Measurements from ENCODE around the gene IARS1. TPM values are rescaled to one million over a fixed set of nuclear protein-coding genes. Genes with fewer than 3 reads are reported as not detected.
A peak's percentile ranks its signal among the peaks of the same experiment; 100 is the strongest.

The IARS1 gene
- total RNA-seq, 1 experiment from 2014 or later = 130 TPM

DNA sequence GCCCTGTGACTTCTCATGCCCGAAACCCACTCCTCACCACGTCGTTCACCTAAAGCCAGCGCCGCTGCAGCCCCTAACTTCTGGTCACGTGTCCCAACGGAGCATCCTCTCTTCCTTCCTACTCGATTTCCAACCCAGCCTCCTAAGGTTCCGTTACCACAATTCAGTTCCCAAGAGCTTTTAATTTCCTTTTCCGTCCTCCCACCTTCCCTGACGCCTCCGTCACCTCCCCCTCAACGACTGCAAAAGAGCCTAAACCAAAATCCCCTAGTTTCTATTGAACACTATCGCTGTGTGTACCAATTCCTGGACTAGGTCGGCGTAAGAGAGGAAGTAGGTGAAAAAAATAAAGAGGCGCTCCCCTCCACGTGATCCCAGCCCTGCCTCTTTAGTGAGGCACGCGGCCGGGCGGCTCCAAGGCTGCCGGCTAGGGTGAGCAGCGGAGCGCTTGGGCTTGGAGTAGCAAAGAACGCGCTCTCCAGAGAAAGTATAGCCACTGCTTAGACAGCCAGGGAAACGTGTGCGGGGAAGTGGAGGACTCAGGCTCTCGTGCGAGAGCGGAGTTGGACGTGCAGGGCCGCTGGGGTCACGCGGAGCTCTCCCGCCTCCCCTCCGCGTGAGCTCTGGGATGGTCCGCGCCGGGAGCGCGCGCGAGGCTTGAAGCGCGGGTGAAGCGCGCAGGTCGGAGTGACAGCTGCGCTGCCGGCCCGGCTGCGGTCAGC lies 31.9 kb upstream of the IARS1 start, which contains the start of the genes CENPP and NOL8:
Gene CENPP, plus strand, starts transcription at position 685 of the 722 bp plus-strand sequence.
Gene NOL8, minus strand, starts transcription at position 82 of the 722 bp plus-strand sequence. CDS start 1,189 bp downstream, outside the sequence.
- peaks cover 28% of the 10 kb centered on the region for H3K4me1 Mint-ChIP-seq (ENCODE audit: low read depth, unreplicated experiment)
- intact Hi-C loops (cut with micrococcal nuclease; ENCODE audit: unreplicated experiment) = loop anchor here (10.0 kb wide), 2 partner anchors 109 to 309 kb away; no protein-coding TSS in a partner anchor
- H3K4me3 Mint-ChIP-seq (ENCODE audit: low read depth, unreplicated experiment) = peak within 1 kb of the TSS; percentile 93
- H3K36me3 Mint-ChIP-seq (ENCODE audit: insufficient read depth, unreplicated experiment) = peaks cover 30% of the 10 kb centered on the region
- CTCF ChIA-PET = interaction anchor here (0.6 kb wide), 1 partner anchor 47 kb away, joined by 3 read pairs; no protein-coding TSS in a partner anchor
- H3K27me3 Mint-ChIP-seq (ENCODE audit: unreplicated experiment) = no peaks in the 10 kb centered on the region
- DNase-seq = peak; percentile 73
- BruUV-seq (replicated peaks) = no TSS peak
- peak within 1 kb of the TSS; percentile 96 for H3K27ac Mint-ChIP-seq (ENCODE audit: unreplicated experiment)
- TF ChIP-seq CTCF (IDR thresholded peaks at IDR 0.05; ENCODE audit: unreplicated experiment) = no peak
- no peaks in the 10 kb centered on the region for H3K9me3 Mint-ChIP-seq (ENCODE audit: low read depth, unreplicated experiment)

GRCh38 chr9:92324889-92325268 lies 31.4 kb upstream of the IARS1 start:
- Mint-ChIP-seq H3K9me3 (ENCODE audit: low read depth, unreplicated experiment) (no peaks in the 10 kb centered on the region), H3K27ac (ENCODE audit: unreplicated experiment) (peak overlapping the region; percentile 96), H3K27me3 (ENCODE audit: unreplicated experiment) (no peaks in the 10 kb centered on the region), H3K36me3 (ENCODE audit: insufficient read depth, unreplicated experiment) (peaks cover 30% of the 10 kb centered on the region), H3K4me3 (ENCODE audit: low read depth, unreplicated experiment) (peak overlapping the region; percentile 93), H3K4me1 (ENCODE audit: low read depth, unreplicated experiment) (peaks cover 28% of the 10 kb centered on the region)
- BruUV-seq (replicated peaks) = TSS peak; percentile 77
- no peak for DNase-seq
- CTCF ChIA-PET = no interaction called here
- no peak for TF ChIP-seq CTCF (IDR thresholded peaks at IDR 0.05; ENCODE audit: unreplicated experiment)
- intact Hi-C loops (cut with micrococcal nuclease; ENCODE audit: unreplicated experiment) = loop anchor here (10.0 kb wide), 2 partner anchors 110 to 310 kb away; no protein-coding TSS in a partner anchor

GRCh38 chr9:92324431-92324830 lies 30.9 kb upstream of the IARS1 start:
- DNase-seq = no peak
- Mint-ChIP-seq H3K9me3 (ENCODE audit: low read depth, unreplicated experiment) (no peaks in the 10 kb centered on the region), H3K27ac (ENCODE audit: unreplicated experiment) (peak overlapping the region; percentile 96), H3K27me3 (ENCODE audit: unreplicated experiment) (no peaks in the 10 kb centered on the region), H3K4me1 (ENCODE audit: low read depth, unreplicated experiment) (peaks cover 28% of the 10 kb centered on the region), H3K36me3 (ENCODE audit: insufficient read depth, unreplicated experiment) (peaks cover 30% of the 10 kb centered on the region), H3K4me3 (ENCODE audit: low read depth, unreplicated experiment) (peak overlapping the region; percentile 93)
- CTCF ChIA-PET = no interaction called here
- TF ChIP-seq CTCF (IDR thresholded peaks at IDR 0.05; ENCODE audit: unreplicated experiment) = no peak
- BruUV-seq (replicated peaks) = no TSS peak
- intact Hi-C loops (cut with micrococcal nuclease; ENCODE audit: unreplicated experiment) = loop anchor here (10.0 kb wide), 2 partner anchors 110 to 310 kb away; no protein-coding TSS in a partner anchor

GRCh38 chr9:92315456-92315855 lies 22.0 kb upstream of the IARS1 start:
- no peak for DNase-seq
- intact Hi-C loops (cut with micrococcal nuclease; ENCODE audit: unreplicated experiment) = no loop called here
- no peaks in the 10 kb centered on the region for H3K4me1 Mint-ChIP-seq (ENCODE audit: low read depth, unreplicated experiment)
- no peaks in the 10 kb centered on the region for H3K9me3 Mint-ChIP-seq (ENCODE audit: low read depth, unreplicated experiment)
- no TSS peak for BruUV-seq (replicated peaks)
- TF ChIP-seq CTCF (IDR thresholded peaks at IDR 0.05; ENCODE audit: unreplicated experiment) = no peak
- peaks cover 29% of the 10 kb centered on the region for H3K36me3 Mint-ChIP-seq (ENCODE audit: insufficient read depth, unreplicated experiment)
- CTCF ChIA-PET = no interaction called here
- H3K27me3 Mint-ChIP-seq (ENCODE audit: unreplicated experiment) = no peaks in the 10 kb centered on the region
- H3K27ac Mint-ChIP-seq (ENCODE audit: unreplicated experiment) = no peak overlapping the region
- no peak overlapping the region for H3K4me3 Mint-ChIP-seq (ENCODE audit: low read depth, unreplicated experiment)

All from Calu3 (cell line).